Measurements from ENCODE around the gene PAX1. TPM values are rescaled to one million over a fixed set of nuclear protein-coding genes. Genes with fewer than 3 reads are reported as not detected.

The PAX1 gene
- total and polyA plus RNA-seq, 7 donors: 0.05 to 0.84 (median 0.34) TPM

GRCh38 chr20:21665687-21666446, 39.6 kb upstream of the PAX1 start:
- Histone ChIP-seq H3K36me3 (ENCODE audit: insufficient read depth in 1 of 2, low read depth in 1 of 2) (no peaks in the 10 kb centered on the region), H3K9me3 (no peaks in the 10 kb centered on the region), H3K4me3 (no peak overlapping the region), H3K4me1 (no peaks in the 10 kb centered on the region), H3K27me3 (ENCODE audit: insufficient read depth in 3 of 3, low read length in 2 of 3) (no peaks in the 10 kb centered on the region), H3K27ac (no peak overlapping the region)
- 79 to 84% (median 81%) methylated on average over 11 of the region's 11 CpGs for WGBS, 3 donors
- ATAC-seq (no peak), DNase-seq (no peak)
- intact Hi-C loops (cut with DNase I): no loop called here
- no peak for TF ChIP-seq CTCF (IDR thresholded peaks at IDR 0.05)

DNA sequence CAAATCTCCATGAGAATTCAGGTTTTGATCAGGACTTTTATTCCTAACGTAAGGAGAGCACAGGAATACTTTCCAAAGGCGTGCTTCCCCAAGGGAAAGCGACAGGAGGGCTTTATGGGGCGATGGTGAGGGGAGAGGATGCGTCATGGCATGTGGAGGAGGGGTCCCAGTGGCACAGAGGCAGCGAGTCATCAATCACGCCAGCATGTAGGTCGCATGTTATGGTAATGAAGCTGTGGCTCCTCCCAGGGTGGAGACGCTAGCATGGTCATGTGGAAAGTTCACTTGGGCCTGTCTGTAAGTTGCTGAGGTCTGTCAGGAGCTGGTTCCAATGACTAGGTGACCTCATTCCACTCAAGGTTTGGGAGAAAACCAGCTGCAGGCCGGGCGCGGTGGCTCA, 35.3 kb upstream of the PAX1 start:
- intact Hi-C loops (cut with DNase I): no loop called here
- DNase-seq (no peak), ATAC-seq (no peak)
- no peak overlapping the region for H3K27ac ChIP-seq
- WGBS, 3 donors: 76 to 86% (median 84%) methylated on average over 12 of the region's 12 CpGs
- TF ChIP-seq CTCF (IDR thresholded peaks at IDR 0.05): no peak
- H3K9me3 ChIP-seq: no peaks in the 10 kb centered on the region
- H3K4me1 ChIP-seq: no peaks in the 10 kb centered on the region
- H3K4me3 ChIP-seq: no peak overlapping the region
- no peaks in the 10 kb centered on the region for H3K27me3 ChIP-seq (ENCODE audit: insufficient read depth in 3 of 3, low read length in 2 of 3)
- no peaks in the 10 kb centered on the region for H3K36me3 ChIP-seq (ENCODE audit: insufficient read depth in 1 of 2, low read depth in 1 of 2)

- H3K4me1 ChIP-seq: no peaks in the 10 kb centered on the region
- no peaks in the 10 kb centered on the region for H3K27me3 ChIP-seq (ENCODE audit: insufficient read depth in 3 of 3, low read length in 2 of 3)
- intact Hi-C loops (cut with DNase I): no loop called here
- H3K36me3 ChIP-seq (ENCODE audit: insufficient read depth in 1 of 2, low read depth in 1 of 2): no peaks in the 10 kb centered on the region
- no peak overlapping the region for H3K27ac ChIP-seq
- DNase-seq (no peak), ATAC-seq (no peak)
- WGBS, 3 donors: 89 to 100% (median 91%) methylated on average over 1 of the region's 1 CpG
- H3K9me3 ChIP-seq: no peaks in the 10 kb centered on the region
- no peak for TF ChIP-seq CTCF (IDR thresholded peaks at IDR 0.05)
- H3K4me3 ChIP-seq: no peak overlapping the region
Observed at GRCh38 chr20:21670981-21671380, 34.5 kb upstream of the PAX1 start.

DNA sequence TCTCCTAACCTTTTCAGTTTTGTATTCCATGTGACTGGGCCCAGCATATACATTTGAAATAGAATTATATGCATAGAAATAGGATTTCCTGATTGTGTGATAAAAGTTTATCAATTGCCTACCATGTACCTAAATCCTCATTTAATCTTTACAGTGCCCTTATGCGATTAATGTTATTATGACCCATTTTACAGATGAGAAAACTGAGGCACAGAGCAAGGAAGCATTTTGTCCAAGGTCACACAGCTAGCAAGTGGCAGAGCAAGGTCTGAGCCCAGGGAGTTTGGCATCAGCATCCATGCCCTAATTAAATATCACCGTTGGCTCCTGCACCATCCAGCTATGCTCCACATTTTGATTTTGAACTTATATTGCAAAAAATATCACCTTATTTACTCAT, 28.2 kb upstream of the PAX1 start:
- Histone ChIP-seq H3K27me3 (ENCODE audit: insufficient read depth in 3 of 3, low read length in 2 of 3) (peaks cover 0 to 3% (median 0%) of the 10 kb centered on the region in 3 donors), H3K4me1 (no peaks in the 10 kb centered on the region), H3K4me3 (no peak overlapping the region), H3K36me3 (ENCODE audit: insufficient read depth in 1 of 2, low read depth in 1 of 2) (no peaks in the 10 kb centered on the region), H3K9me3 (no peaks in the 10 kb centered on the region), H3K27ac (no peak overlapping the region)
- DNase-seq: no peak
- intact Hi-C loops (cut with DNase I): no loop called here
- ATAC-seq: no peak
- TF ChIP-seq CTCF (IDR thresholded peaks at IDR 0.05): no peak
- WGBS, 3 donors: 71 to 78% (median 75%) methylated on average over 2 of the region's 2 CpGs

GRCh38 chr20:21677781-21678180, 27.7 kb upstream of the PAX1 start:
- H3K4me3 ChIP-seq: no peak overlapping the region
- peaks cover 0 to 3% (median 0%) of the 10 kb centered on the region in 3 donors for H3K27me3 ChIP-seq (ENCODE audit: insufficient read depth in 3 of 3, low read length in 2 of 3)
- 73 to 82% (median 79%) methylated on average over 3 of the region's 3 CpGs for WGBS, 3 donors
- H3K36me3 ChIP-seq (ENCODE audit: insufficient read depth in 1 of 2, low read depth in 1 of 2): no peaks in the 10 kb centered on the region
- no peaks in the 10 kb centered on the region for H3K4me1 ChIP-seq
- H3K27ac ChIP-seq: no peak overlapping the region
- intact Hi-C loops (cut with DNase I): no loop called here
- DNase-seq (no peak), ATAC-seq (no peak)
- no peaks in the 10 kb centered on the region for H3K9me3 ChIP-seq
- TF ChIP-seq CTCF (IDR thresholded peaks at IDR 0.05): no peak
